DMS79 (cell line): ENCODE results near the gene C11orf68.

Source experiments
- DNase-seq: peaks from one replicate; lab custom pipeline; 2025; lab: John Stamatoyannopoulos, UW

The C11orf68 gene

DNA sequence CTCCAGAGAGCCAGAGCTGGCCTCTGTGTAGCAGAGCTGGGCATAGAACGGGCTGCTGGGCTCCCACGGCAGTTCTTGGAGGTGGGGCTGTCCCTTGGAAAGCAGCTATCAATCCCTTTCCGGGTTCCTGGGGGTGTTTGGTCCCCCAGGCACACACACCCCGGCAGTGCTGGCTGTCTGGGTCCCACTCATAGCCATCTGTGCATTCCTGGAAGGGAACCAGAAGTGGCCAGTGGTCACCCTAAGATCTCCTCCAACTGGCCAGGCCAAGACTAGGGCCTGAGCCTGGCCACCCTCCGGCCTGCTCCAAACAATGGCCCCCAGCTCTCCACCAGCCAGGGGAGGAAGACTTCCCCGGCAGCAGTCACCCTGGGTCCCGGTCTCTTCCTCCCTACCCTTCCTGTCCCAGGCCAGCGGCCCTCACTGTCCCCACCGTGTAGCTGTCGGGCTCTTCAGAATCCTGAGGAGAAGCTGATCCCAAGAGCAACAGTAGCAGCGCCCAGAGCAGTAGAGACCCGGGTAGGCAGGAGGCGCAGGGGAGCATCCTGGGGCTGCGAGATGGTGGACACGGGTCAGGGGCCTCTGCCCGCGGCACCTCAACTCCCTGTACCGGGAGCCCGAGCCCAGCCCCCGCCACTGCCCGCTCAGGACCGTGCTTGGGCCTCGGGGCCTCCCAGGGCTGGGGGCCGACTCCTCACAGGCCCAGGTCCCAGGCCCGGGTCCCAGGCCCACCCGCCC is 46.9 kb downstream of the C11orf68 start:
- no peak for DNase-seq

DNA sequence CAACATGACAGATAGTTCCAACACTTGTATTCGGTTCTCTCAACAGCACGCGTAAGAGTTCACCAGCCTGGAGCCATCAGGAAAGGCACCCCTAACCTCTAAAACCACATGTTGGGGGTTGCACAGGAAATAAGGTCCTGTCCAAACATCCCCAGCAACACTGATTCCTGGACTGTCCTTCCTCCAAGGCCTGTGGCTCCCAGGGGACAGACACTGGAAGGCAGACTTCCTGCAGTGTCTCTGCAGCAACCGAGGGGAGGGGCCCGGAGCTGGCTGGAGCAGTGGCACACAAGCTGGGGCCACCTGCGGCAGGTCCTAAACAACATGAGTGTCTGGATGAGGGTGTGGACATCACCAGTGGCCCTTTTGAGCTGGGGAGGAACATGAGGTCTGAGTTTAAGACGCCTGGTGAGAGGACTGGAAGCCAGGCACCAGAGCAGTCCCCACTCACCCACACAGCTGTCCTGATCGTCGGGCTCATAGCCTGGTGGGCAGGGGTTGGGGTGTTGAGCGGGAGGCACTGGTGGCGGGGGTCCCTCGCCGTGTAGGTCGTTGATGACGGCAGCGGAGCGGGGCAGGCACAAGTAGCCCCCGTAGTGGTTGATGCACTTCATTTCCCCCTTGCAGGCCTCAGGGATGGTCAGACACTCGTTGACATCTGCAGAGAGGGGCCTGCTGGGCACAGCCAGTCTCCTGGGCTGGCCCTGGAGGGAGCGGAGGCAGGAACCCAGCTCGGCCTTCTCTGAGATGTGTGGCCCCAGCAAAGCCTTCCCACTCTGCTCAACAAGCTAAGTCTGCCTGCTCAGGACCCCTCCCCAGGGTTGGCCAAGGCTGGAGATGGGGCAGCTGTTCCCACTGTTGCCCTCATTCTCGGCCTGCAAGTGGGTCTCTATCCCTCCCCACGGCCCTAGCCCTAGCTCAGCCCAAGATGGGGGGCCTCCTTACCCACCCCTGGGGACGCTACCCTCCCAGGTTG is 47.9 kb downstream of the C11orf68 start:
- no peak for DNase-seq

DNA sequence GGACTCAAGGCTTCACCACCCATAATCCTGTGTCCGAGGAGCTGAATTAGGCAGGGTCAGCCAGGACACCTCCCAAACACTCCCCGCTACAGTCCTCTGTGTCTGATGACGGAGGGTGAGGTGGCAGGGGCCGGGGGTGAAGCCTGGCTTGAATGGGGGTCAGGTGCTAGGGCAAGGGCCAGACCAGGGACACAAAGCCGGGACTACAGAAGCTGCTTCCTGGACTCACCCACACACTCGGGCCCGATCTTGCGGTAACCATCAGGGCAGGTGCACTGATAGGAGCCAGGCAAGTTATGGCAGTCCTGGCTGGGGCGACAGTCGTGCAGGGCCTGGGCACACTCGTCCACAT is 48.6 kb downstream of the C11orf68 start:
- no peak for DNase-seq

DNA sequence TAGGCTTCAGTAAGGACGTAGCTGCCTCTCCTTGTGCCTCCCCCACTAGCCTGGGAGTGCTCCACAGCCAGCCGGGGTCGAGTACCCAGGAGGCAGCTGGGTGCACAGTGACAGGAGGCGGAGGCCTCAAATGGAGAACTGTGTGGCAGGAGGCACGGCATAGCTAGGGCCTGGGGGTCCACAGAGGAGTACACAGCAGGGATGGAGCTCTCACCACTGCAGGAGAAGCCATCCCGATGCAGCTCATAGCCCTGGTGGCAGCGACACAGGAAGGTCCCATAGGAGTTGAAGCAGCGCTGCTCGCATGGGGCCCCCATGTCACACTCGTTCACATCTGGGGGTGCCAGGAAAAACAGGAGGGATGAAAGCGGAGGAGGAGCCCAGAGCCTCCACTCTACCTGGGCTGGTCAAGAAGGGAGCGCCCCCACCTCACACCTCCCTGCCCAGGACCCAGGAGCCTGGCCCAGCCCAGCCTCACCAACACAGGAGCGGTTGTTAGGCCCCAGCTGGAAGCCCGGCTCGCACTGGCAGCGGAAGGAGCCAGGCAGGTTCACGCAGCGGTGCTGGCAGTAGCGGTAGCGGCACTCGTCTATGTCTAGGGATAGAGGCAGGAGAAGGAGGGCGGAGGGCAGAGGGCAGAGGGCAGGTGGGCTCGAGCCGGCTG is 49.1 kb downstream of the C11orf68 start:
- no peak for DNase-seq

DNA sequence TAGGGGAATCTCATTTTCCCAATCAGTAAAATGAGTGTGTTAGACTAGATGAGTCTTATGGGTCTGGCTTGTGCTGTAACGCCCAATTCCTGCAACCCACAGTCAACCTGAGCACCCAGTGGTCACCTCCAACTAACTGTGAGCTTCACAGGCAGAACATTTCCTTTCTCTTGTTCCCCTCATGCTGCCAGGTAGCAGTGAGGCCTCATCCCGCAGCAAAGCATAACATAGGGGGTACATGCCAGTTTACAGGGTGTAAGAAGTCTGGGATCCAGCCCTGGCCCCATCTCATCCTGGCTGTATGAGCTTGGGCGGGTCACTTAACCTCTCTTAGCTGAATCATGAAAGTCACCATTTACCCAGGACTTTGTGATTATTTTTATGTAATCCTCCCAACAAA is 50.0 kb downstream of the C11orf68 start:
- DNase-seq: no peak

DNA sequence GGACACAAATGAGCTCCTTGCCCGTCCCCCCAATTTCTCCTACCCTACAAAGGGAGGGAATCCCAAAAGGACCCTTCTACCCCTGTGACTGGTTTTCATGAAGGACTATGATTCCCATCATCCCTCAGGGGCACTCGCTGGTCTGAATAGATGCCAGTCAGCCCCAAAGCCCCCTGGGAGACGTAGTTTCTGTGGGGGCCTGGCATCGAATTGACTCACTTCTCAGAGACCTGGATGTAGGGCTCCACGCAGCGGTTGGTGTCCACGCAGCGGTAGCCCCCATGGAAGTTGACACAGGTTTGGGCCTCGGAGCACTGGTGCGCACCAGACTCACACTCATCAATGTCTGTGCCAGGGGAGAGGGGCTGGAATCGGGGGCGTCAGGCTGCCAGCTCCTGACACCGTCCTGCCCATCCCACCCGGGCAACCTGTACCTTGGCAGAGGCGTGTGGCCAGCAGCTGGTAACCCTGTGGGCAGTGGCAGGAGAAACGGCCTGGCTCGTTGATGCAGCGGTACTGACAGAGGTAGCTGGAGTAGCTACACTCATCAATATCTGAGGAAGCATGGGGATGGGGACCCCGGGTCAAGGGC is 50.7 kb downstream of the C11orf68 start:
- DNase-seq: no peak

DNA sequence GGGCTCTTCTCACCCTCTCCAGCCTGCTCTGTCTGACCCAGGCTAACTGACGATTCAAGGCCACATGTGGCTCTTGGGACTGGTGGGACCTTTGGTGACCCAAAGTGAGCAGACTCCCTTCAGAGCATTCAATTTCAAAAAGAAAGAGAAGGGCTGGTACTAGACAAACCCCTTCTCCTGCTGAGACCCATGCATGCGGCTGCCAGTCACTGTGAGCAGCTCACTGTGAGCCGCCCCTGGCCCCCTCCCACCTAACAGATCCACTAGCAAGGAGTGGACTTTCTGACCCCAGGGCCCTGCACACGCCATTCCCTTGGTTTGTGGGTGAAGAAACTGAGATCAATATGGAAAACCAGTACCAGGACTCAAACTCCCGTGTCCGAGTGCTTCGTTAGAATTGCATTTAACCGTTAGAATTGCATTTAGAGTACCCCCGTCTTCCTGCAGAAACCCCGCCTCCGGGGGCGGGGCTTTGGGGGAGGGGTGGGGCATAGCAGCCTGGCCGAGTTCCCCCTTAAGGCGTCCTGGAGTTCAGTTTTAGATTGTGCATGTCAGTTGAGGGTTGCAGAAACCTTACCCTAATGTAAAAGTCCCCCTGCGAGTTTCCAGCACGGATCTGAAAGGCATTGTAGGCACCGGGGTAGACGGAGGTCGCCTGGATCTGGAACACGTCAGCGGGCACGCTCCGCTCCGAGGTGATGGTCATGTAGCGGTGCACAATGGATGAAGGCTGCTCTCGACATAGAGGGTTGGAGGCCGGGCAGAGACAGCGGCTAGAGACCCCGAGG is 51.4 kb downstream of the C11orf68 start:
- no peak for DNase-seq
